ENCODE measurements around the gene EDIL3. TPM values are rescaled to one million over a fixed set of nuclear protein-coding genes. Genes with fewer than 3 reads are reported as not detected.
"Not testable (repeated sequence)": the region's sequence is repeated elsewhere in the genome, so short reads cannot be mapped to it uniquely, and the experiment has no call there.

Gene EDIL3
- total RNA-seq, 1 donor from 2014 or later, result 14.1 TPM

- no peaks in the 10 kb centered on the region for H3K4me1 ChIP-seq (ENCODE audit: control insufficient read depth in 3 of 3, insufficient read depth in 3 of 3, low read length in 3 of 3)
- no peaks in the 10 kb centered on the region for H3K36me3 ChIP-seq (ENCODE audit: control insufficient read depth in 3 of 3, insufficient read depth in 3 of 3, low read length in 3 of 3)
- no peaks in the 10 kb centered on the region for H3K27me3 ChIP-seq (ENCODE audit: control insufficient read depth in 3 of 3, insufficient read depth in 3 of 3, low read length in 3 of 3)
- H3K9ac ChIP-seq (ENCODE audit: low read depth in 1 of 3, low read length in 3 of 3), result no peak overlapping the region
- H3K4me3 ChIP-seq (ENCODE audit: low read length in 3 of 3), result no peak overlapping the region
- H3K9me3 ChIP-seq (ENCODE audit: control insufficient read depth in 3 of 3, low read length in 3 of 3), result no peaks in the 10 kb centered on the region
- H3K27ac ChIP-seq (ENCODE audit: low read depth, low read length), result no peak overlapping the region
Measured at GRCh38 chr5:84360056-84360455, 24.6 kb downstream of the EDIL3 start.

GRCh38 chr5:84354101-84354500 is 30.6 kb downstream of the EDIL3 start:
- Histone ChIP-seq H3K27ac (ENCODE audit: low read depth, low read length) (no peak overlapping the region), H3K9ac (ENCODE audit: low read depth in 1 of 3, low read length in 3 of 3) (no peak overlapping the region), H3K4me3 (ENCODE audit: low read length in 3 of 3) (no peak overlapping the region), H3K4me1 (ENCODE audit: control insufficient read depth in 3 of 3, insufficient read depth in 3 of 3, low read length in 3 of 3) (no peaks in the 10 kb centered on the region), H3K9me3 (ENCODE audit: control insufficient read depth in 3 of 3, low read length in 3 of 3) (no peaks in the 10 kb centered on the region), H3K36me3 (ENCODE audit: control insufficient read depth in 3 of 3, insufficient read depth in 3 of 3, low read length in 3 of 3) (no peaks in the 10 kb centered on the region), H3K27me3 (ENCODE audit: control insufficient read depth in 3 of 3, insufficient read depth in 3 of 3, low read length in 3 of 3) (no peaks in the 10 kb centered on the region)

GRCh38 chr5:84344788-84345187 is 39.9 kb downstream of the EDIL3 start:
- no peak overlapping the region for H3K27ac ChIP-seq (ENCODE audit: low read depth, low read length)
- no peaks in the 10 kb centered on the region for H3K4me1 ChIP-seq (ENCODE audit: control insufficient read depth in 3 of 3, insufficient read depth in 3 of 3, low read length in 3 of 3)
- H3K9ac ChIP-seq (ENCODE audit: low read depth in 1 of 3, low read length in 3 of 3), result no peak overlapping the region
- H3K4me3 ChIP-seq (ENCODE audit: low read length in 3 of 3), result no peak overlapping the region
- no peaks in the 10 kb centered on the region for H3K27me3 ChIP-seq (ENCODE audit: control insufficient read depth in 3 of 3, insufficient read depth in 3 of 3, low read length in 3 of 3)
- no peaks in the 10 kb centered on the region for H3K36me3 ChIP-seq (ENCODE audit: control insufficient read depth in 3 of 3, insufficient read depth in 3 of 3, low read length in 3 of 3)
- no peaks in the 10 kb centered on the region for H3K9me3 ChIP-seq (ENCODE audit: control insufficient read depth in 3 of 3, low read length in 3 of 3)

GRCh38 chr5:84343171-84343570 is 41.5 kb downstream of the EDIL3 start:
- Histone ChIP-seq H3K27ac (ENCODE audit: low read depth, low read length) (no peak overlapping the region), H3K36me3 (ENCODE audit: control insufficient read depth in 3 of 3, insufficient read depth in 3 of 3, low read length in 3 of 3) (no peaks in the 10 kb centered on the region), H3K4me3 (ENCODE audit: low read length in 3 of 3) (no peak overlapping the region), H3K9me3 (ENCODE audit: control insufficient read depth in 3 of 3, low read length in 3 of 3) (no peaks in the 10 kb centered on the region), H3K9ac (ENCODE audit: low read depth in 1 of 3, low read length in 3 of 3) (no peak overlapping the region), H3K4me1 (ENCODE audit: control insufficient read depth in 3 of 3, insufficient read depth in 3 of 3, low read length in 3 of 3) (no peaks in the 10 kb centered on the region), H3K27me3 (ENCODE audit: control insufficient read depth in 3 of 3, insufficient read depth in 3 of 3, low read length in 3 of 3) (no peaks in the 10 kb centered on the region)

- Histone ChIP-seq H3K4me1 (ENCODE audit: control insufficient read depth in 3 of 3, insufficient read depth in 3 of 3, low read length in 3 of 3) (no peaks in the 10 kb centered on the region), H3K9ac (ENCODE audit: low read depth in 1 of 3, low read length in 3 of 3) (no peak overlapping the region), H3K27me3 (ENCODE audit: control insufficient read depth in 3 of 3, insufficient read depth in 3 of 3, low read length in 3 of 3) (no peaks in the 10 kb centered on the region), H3K4me3 (ENCODE audit: low read length in 3 of 3) (no peak overlapping the region), H3K27ac (ENCODE audit: low read depth, low read length) (no peak overlapping the region), H3K9me3 (ENCODE audit: control insufficient read depth in 3 of 3, low read length in 3 of 3) (no peaks in the 10 kb centered on the region), H3K36me3 (ENCODE audit: control insufficient read depth in 3 of 3, insufficient read depth in 3 of 3, low read length in 3 of 3) (no peaks in the 10 kb centered on the region)
Measured at GRCh38 chr5:84332106-84332505, 52.6 kb downstream of the EDIL3 start.

GRCh38 chr5:84327591-84327990 is 57.1 kb downstream of the EDIL3 start:
- no peak overlapping the region for H3K4me3 ChIP-seq (ENCODE audit: low read length in 3 of 3)
- no peaks in the 10 kb centered on the region for H3K4me1 ChIP-seq (ENCODE audit: control insufficient read depth in 3 of 3, insufficient read depth in 3 of 3, low read length in 3 of 3)
- no peaks in the 10 kb centered on the region for H3K27me3 ChIP-seq (ENCODE audit: control insufficient read depth in 3 of 3, insufficient read depth in 3 of 3, low read length in 3 of 3)
- no peaks in the 10 kb centered on the region for H3K9me3 ChIP-seq (ENCODE audit: control insufficient read depth in 3 of 3, low read length in 3 of 3)
- no peaks in the 10 kb centered on the region for H3K36me3 ChIP-seq (ENCODE audit: control insufficient read depth in 3 of 3, insufficient read depth in 3 of 3, low read length in 3 of 3)
- no peak overlapping the region for H3K27ac ChIP-seq (ENCODE audit: low read depth, low read length)
- H3K9ac ChIP-seq (ENCODE audit: low read depth in 1 of 3, low read length in 3 of 3), result no peak overlapping the region

- Histone ChIP-seq H3K27me3 (ENCODE audit: control insufficient read depth in 3 of 3, insufficient read depth in 3 of 3, low read length in 3 of 3) (no peaks in the 10 kb centered on the region), H3K9me3 (ENCODE audit: control insufficient read depth in 3 of 3, low read length in 3 of 3) (no peaks in the 10 kb centered on the region), H3K9ac (ENCODE audit: low read depth in 1 of 3, low read length in 3 of 3) (no peak overlapping the region), H3K4me3 (ENCODE audit: low read length in 3 of 3) (no peak overlapping the region), H3K27ac (ENCODE audit: low read depth, low read length) (no peak overlapping the region), H3K4me1 (ENCODE audit: control insufficient read depth in 3 of 3, insufficient read depth in 3 of 3, low read length in 3 of 3) (no peaks in the 10 kb centered on the region), H3K36me3 (ENCODE audit: control insufficient read depth in 3 of 3, insufficient read depth in 3 of 3, low read length in 3 of 3) (no peaks in the 10 kb centered on the region)
Measured at GRCh38 chr5:84322646-84323045, 62.0 kb downstream of the EDIL3 start.

- not testable (repeated sequence) for H3K9me3 ChIP-seq (ENCODE audit: control insufficient read depth in 3 of 3, low read length in 3 of 3); H3K27me3 ChIP-seq (ENCODE audit: control insufficient read depth in 3 of 3, insufficient read depth in 3 of 3, low read length in 3 of 3); H3K36me3 ChIP-seq (ENCODE audit: control insufficient read depth in 3 of 3, insufficient read depth in 3 of 3, low read length in 3 of 3); H3K9ac ChIP-seq (ENCODE audit: low read depth in 1 of 3, low read length in 3 of 3); H3K4me1 ChIP-seq (ENCODE audit: control insufficient read depth in 3 of 3, insufficient read depth in 3 of 3, low read length in 3 of 3); H3K4me3 ChIP-seq (ENCODE audit: low read length in 3 of 3); H3K27ac ChIP-seq (ENCODE audit: low read depth, low read length)
Measured at GRCh38 chr5:84317826-84318225, 66.9 kb downstream of the EDIL3 start.

GRCh38 chr5:84312280-84312679 is 72.4 kb downstream of the EDIL3 start:
- H3K9ac ChIP-seq (ENCODE audit: low read depth in 1 of 3, low read length in 3 of 3); H3K4me3 ChIP-seq (ENCODE audit: low read length in 3 of 3); H3K27me3 ChIP-seq (ENCODE audit: control insufficient read depth in 3 of 3, insufficient read depth in 3 of 3, low read length in 3 of 3); H3K27ac ChIP-seq (ENCODE audit: low read depth, low read length); H3K36me3 ChIP-seq (ENCODE audit: control insufficient read depth in 3 of 3, insufficient read depth in 3 of 3, low read length in 3 of 3); H3K9me3 ChIP-seq (ENCODE audit: control insufficient read depth in 3 of 3, low read length in 3 of 3); H3K4me1 ChIP-seq (ENCODE audit: control insufficient read depth in 3 of 3, insufficient read depth in 3 of 3, low read length in 3 of 3): not testable (repeated sequence)

GRCh38 chr5:84309850-84310249 is 74.8 kb downstream of the EDIL3 start:
- not testable (repeated sequence) for H3K4me3 ChIP-seq (ENCODE audit: low read length in 3 of 3); H3K27ac ChIP-seq (ENCODE audit: low read depth, low read length); H3K36me3 ChIP-seq (ENCODE audit: control insufficient read depth in 3 of 3, insufficient read depth in 3 of 3, low read length in 3 of 3); H3K27me3 ChIP-seq (ENCODE audit: control insufficient read depth in 3 of 3, insufficient read depth in 3 of 3, low read length in 3 of 3); H3K4me1 ChIP-seq (ENCODE audit: control insufficient read depth in 3 of 3, insufficient read depth in 3 of 3, low read length in 3 of 3); H3K9ac ChIP-seq (ENCODE audit: low read depth in 1 of 3, low read length in 3 of 3); H3K9me3 ChIP-seq (ENCODE audit: control insufficient read depth in 3 of 3, low read length in 3 of 3)

GRCh38 chr5:84306601-84307000 is 78.1 kb downstream of the EDIL3 start:
- no peaks in the 10 kb centered on the region for H3K27me3 ChIP-seq (ENCODE audit: control insufficient read depth in 3 of 3, insufficient read depth in 3 of 3, low read length in 3 of 3)
- H3K27ac ChIP-seq (ENCODE audit: low read depth, low read length), result no peak overlapping the region
- H3K4me3 ChIP-seq (ENCODE audit: low read length in 3 of 3), result no peak overlapping the region
- H3K9me3 ChIP-seq (ENCODE audit: control insufficient read depth in 3 of 3, low read length in 3 of 3), result no peaks in the 10 kb centered on the region
- no peaks in the 10 kb centered on the region for H3K36me3 ChIP-seq (ENCODE audit: control insufficient read depth in 3 of 3, insufficient read depth in 3 of 3, low read length in 3 of 3)
- H3K4me1 ChIP-seq (ENCODE audit: control insufficient read depth in 3 of 3, insufficient read depth in 3 of 3, low read length in 3 of 3), result no peaks in the 10 kb centered on the region
- no peak overlapping the region for H3K9ac ChIP-seq (ENCODE audit: low read depth in 1 of 3, low read length in 3 of 3)

Measured in skeletal muscle tissue (tissue), 4 donors.